Glutamatergic neuron (in vitro differentiated cells): ENCODE data around the gene TRNP1. TPM values are rescaled to one million over a fixed set of nuclear protein-coding genes. Genes with fewer than 3 reads are reported as not detected.

Experiments
- DNase-seq: peaks from one replicate; pipeline ENCODE4 v3.0.0; 2022
- H3K27ac Mint-ChIP-seq: one replicate; pipeline ENCODE4 v1.8.0; 2020; ENCODE audit warnings: mild to moderate bottlenecking, mixed read lengths, inconsistent platforms; ENCODE audit not compliant: unreplicated experiment
- H3K27me3 Mint-ChIP-seq: one replicate; pipeline ENCODE4 v1.8.0; 2020; ENCODE audit warnings: mild to moderate bottlenecking, moderate library complexity, mixed read lengths, inconsistent platforms; ENCODE audit not compliant: unreplicated experiment
- H3K36me3 Mint-ChIP-seq: one replicate; pipeline ENCODE4 v1.8.0; 2020; ENCODE audit warnings: mild to moderate bottlenecking, mixed read lengths, inconsistent platforms; ENCODE audit not compliant: unreplicated experiment
- H3K4me1 Mint-ChIP-seq: one replicate; pipeline ENCODE4 v1.8.0; 2020; ENCODE audit warnings: mild to moderate bottlenecking, low read depth, mixed read lengths, inconsistent platforms; ENCODE audit not compliant: unreplicated experiment
- H3K4me3 Mint-ChIP-seq: one replicate; pipeline ENCODE4 v1.8.0; 2020; ENCODE audit warnings: mild to moderate bottlenecking, mixed read lengths, inconsistent platforms; ENCODE audit not compliant: unreplicated experiment
- H3K9me3 Mint-ChIP-seq: one replicate; pipeline ENCODE4 v1.8.0; 2020; ENCODE audit warnings: mild to moderate bottlenecking, moderate library complexity, mixed read lengths, inconsistent platforms; ENCODE audit not compliant: unreplicated experiment
- CTCF ChIP-seq: fragments of 200-600 bp; sonication (generic); IDR thresholded peaks from one replicate; pipeline ENCODE4 v1.5.0; 2021; ENCODE audit not compliant: partially characterized antibody, unreplicated experiment
- total RNA-seq: library from RNA; stranded (reverse); fragmentation: NEBNext Ultra II Directional; extraction: Animal tissue kit (Norgen Biotek cat#: 25700); gene quantifications from one replicate; pipeline ENCODE4 v1.2.1, GENCODE V29; 2021; ENCODE audit not compliant: unreplicated experiment

The TRNP1 gene
- total RNA-seq, 1 donor from 2014 or later, result 13.9 TPM

GRCh38 chr1:26960625-26960966 lies 32.9 kb upstream of the TRNP1 start:
- H3K36me3 Mint-ChIP-seq, result no peaks in the 10 kb centered on the region
- no peak for DNase-seq
- peak overlapping the region; percentile 47 for H3K4me3 Mint-ChIP-seq
- no peaks in the 10 kb centered on the region for H3K9me3 Mint-ChIP-seq
- peaks cover 15% of the 10 kb centered on the region for H3K27me3 Mint-ChIP-seq
- H3K4me1 Mint-ChIP-seq, result peaks cover 6% of the 10 kb centered on the region
- no peak overlapping the region for H3K27ac Mint-ChIP-seq
- no peak for TF ChIP-seq CTCF

GRCh38 chr1:26961826-26962225 lies 31.7 kb upstream of the TRNP1 start:
- H3K9me3 Mint-ChIP-seq, result no peaks in the 10 kb centered on the region
- no peaks in the 10 kb centered on the region for H3K36me3 Mint-ChIP-seq
- no peak overlapping the region for H3K4me3 Mint-ChIP-seq
- H3K4me1 Mint-ChIP-seq, result peaks cover 6% of the 10 kb centered on the region
- H3K27ac Mint-ChIP-seq, result no peak overlapping the region
- H3K27me3 Mint-ChIP-seq, result peaks cover 15% of the 10 kb centered on the region
- no peak for TF ChIP-seq CTCF
- no peak for DNase-seq

- H3K9me3 Mint-ChIP-seq, result no peaks in the 10 kb centered on the region
- no peak overlapping the region for H3K27ac Mint-ChIP-seq
- no peak overlapping the region for H3K4me3 Mint-ChIP-seq
- peaks cover 14% of the 10 kb centered on the region for H3K27me3 Mint-ChIP-seq
- no peaks in the 10 kb centered on the region for H3K36me3 Mint-ChIP-seq
- H3K4me1 Mint-ChIP-seq, result peaks cover 2% of the 10 kb centered on the region
- DNase-seq, result no peak
- TF ChIP-seq CTCF, result no peak
Observed at GRCh38 chr1:26965213-26965612, 28.3 kb upstream of the TRNP1 start.

- Mint-ChIP-seq H3K4me3 (no peak overlapping the region), H3K4me1 (peaks cover under 1% of the 10 kb centered on the region), H3K27me3 (peaks cover 12% of the 10 kb centered on the region), H3K36me3 (no peaks in the 10 kb centered on the region), H3K9me3 (no peaks in the 10 kb centered on the region), H3K27ac (no peak overlapping the region)
- DNase-seq, result no peak
- no peak for TF ChIP-seq CTCF
Observed at GRCh38 chr1:26965628-26966027, 27.9 kb upstream of the TRNP1 start.

- Mint-ChIP-seq H3K9me3 (no peaks in the 10 kb centered on the region), H3K27me3 (peaks cover 12% of the 10 kb centered on the region), H3K4me3 (no peak overlapping the region), H3K27ac (no peak overlapping the region), H3K36me3 (no peaks in the 10 kb centered on the region), H3K4me1 (peaks cover 4% of the 10 kb centered on the region)
- no peak for DNase-seq
- TF ChIP-seq CTCF, result no peak
Observed at GRCh38 chr1:26970810-26971209, 22.7 kb upstream of the TRNP1 start.
